Fibroblast of the aortic adventitia (primary cell): ENCODE data around the gene MIXL1. TPM values are rescaled to one million over a fixed set of nuclear protein-coding genes. Genes with fewer than 3 reads are reported as not detected.

Experiments
- DNase-seq: peaks from one replicate; pipeline ENCODE4 v3.0.0-alpha.2; 2010; ENCODE audit warnings: low read depth
- H3K4me3 ChIP-seq: 2 replicates; pipeline ENCODE4 v1.5.1; 2011; ENCODE audit warnings: low read depth, mild to moderate bottlenecking, control low read depth, low read length, moderate library complexity
- total RNA-seq: library from RNA; depleted of rRNA; stranded (reverse); fragments of >200 nt; gene quantifications from 2 replicates; pipeline ENCODE4 v1.2.3, GENCODE V29; 2012; ENCODE audit warnings: low replicate concordance
- TF ChIP-seq, protein P1 (sequence below): IDR thresholded peaks from 2 replicates; pipeline ENCODE4 v1.5.1; 2011; ENCODE audit warnings: mild to moderate bottlenecking, low read length, control low read depth, inconsistent platforms; ENCODE audit not compliant: insufficient read depth

The MIXL1 gene
- total RNA-seq, 1 donor = not detected

DNA sequence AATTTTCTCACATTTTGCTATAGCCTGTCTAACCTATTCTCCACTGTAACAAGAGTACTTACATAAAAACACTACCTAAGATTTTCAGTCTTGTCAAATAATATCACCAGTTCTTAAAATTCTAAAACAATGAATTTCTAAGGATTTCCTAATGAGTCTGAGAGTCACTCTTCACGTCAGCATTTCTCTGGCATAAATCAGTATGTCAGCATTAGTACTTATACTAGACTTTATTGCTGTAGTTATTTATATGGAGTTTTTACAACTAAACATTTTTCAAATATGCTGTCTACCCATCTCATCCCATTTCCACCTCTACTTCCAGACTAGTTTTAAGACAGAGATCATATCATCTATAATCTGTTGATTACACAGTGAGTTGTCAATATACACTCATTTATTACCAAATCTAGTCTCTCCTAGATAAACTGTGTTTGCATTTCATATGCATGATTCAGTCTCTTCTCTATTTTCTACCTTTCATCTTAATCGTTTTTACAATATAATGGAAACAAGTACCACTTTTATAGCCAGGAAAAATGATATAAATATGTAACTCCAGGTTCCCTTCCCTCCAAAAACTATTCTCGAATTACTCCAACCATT lies 52.7 kb downstream of the MIXL1 start:
- no peak for DNase-seq

More for the DNA sequence above, 52.7 kb downstream of the MIXL1 start:
- H3K4me3 ChIP-seq = no peak overlapping the region
- TF ChIP-seq, protein P1, sequence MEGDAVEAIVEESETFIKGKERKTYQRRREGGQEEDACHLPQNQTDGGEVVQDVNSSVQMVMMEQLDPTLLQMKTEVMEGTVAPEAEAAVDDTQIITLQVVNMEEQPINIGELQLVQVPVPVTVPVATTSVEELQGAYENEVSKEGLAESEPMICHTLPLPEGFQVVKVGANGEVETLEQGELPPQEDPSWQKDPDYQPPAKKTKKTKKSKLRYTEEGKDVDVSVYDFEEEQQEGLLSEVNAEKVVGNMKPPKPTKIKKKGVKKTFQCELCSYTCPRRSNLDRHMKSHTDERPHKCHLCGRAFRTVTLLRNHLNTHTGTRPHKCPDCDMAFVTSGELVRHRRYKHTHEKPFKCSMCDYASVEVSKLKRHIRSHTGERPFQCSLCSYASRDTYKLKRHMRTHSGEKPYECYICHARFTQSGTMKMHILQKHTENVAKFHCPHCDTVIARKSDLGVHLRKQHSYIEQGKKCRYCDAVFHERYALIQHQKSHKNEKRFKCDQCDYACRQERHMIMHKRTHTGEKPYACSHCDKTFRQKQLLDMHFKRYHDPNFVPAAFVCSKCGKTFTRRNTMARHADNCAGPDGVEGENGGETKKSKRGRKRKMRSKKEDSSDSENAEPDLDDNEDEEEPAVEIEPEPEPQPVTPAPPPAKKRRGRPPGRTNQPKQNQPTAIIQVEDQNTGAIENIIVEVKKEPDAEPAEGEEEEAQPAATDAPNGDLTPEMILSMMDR = no peak

Other genes starting within 250 kb of the MIXL1 start
- gene SDE2, start 224.3 kb upstream of the MIXL1 start, total RNA-seq = 21.6 and 26.2 TPM in 2 replicates
- 56.7 and 164 TPM in 2 replicates for gene H3-3A, start 160.9 kb upstream of the MIXL1 start, total RNA-seq
- 72.0 and 91.7 TPM in 2 replicates for gene ACBD3, start 36.9 kb upstream of the MIXL1 start, total RNA-seq
- gene LIN9, start 85.5 kb downstream of the MIXL1 start, total RNA-seq = 2.6 and 11.4 TPM in 2 replicates
- 67.8 and 67.9 TPM in 2 replicates for gene PARP1, start 184.4 kb downstream of the MIXL1 start, total RNA-seq